HG03139 (cell line): ENCODE measurements around the gene NLRP4.

Source experiments
- ATAC-seq: cut with Tn5 transposase; IDR thresholded peaks from one replicate; pipeline ENCODE4 v1.9.1; 2021; ENCODE audit not compliant: unreplicated experiment

Gene NLRP4

DNA sequence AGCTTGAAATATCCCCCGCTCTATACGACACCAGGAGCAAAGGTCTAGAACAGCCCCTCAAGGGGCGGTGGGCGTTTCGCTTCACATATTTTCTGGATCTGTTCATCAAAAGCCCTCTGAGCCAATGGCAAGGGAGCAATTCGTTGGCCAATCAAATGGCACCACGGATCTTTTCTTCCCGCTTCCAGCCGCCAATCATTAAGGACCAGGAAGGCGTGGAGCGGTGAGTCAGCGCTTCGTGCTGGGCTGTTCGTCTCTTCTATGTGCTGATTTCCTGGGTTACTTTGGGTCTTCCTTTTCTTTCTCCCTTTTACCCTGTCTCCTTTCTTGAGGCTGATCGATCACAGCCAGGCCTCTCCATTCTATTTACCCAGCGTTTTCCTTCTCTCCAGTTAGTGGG, at the start of gene NLRP4:
NLRP4 (plus strand) TSS at position 201 of the 400 bp plus-strand sequence. CDS start 15,541 bp downstream, outside the sequence.
- ATAC-seq, result no peak

DNA sequence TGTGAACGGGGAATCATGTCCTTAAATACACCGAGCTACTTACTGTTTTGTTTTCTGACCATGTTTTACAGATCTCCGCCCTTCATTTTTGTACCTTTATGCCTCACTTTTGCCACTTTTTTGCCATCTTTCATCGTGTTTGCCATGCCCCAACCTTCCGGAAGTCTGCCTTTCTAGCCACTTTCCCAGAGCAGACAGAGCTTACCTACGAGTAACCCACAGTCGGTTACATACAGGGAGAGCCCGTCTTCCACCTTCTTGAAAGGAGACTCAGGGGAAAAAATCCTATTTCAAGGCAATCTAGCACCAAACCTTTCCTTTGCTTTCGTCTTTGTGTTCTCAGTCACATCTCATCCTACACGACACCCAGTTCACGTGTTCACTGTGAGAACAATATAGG, 41.3 kb upstream of the NLRP4 start:
- ATAC-seq, result no peak

- no peak for ATAC-seq
Observed at GRCh38 chr19:55801416-55801815, 34.9 kb upstream of the NLRP4 start.

GRCh38 chr19:55802281-55802680, 34.1 kb upstream of the NLRP4 start:
- no peak for ATAC-seq

- no peak for ATAC-seq
Observed at GRCh38 chr19:55809381-55810058, 26.8 kb upstream of the NLRP4 start.

DNA sequence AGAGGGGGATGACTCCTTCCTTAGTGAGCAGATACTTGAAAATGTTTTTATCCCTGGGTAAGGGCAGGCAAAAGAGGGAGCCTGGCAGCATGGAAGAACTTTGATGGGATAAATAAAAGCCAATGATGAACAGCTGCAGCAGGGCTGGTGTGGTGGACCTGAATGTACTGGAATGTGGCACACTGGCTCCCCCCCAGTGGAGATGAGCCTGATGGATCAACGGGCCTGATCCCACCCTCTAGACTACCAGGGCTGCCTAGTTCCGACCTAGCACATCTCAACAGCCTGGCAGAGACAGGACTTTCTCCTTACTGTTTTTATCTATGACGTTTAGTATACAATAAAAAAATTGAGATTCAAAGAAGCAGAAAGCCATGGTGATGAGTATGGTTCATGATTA, 25.0 kb upstream of the NLRP4 start:
- no peak for ATAC-seq

GRCh38 chr19:55812449-55812848, 23.9 kb upstream of the NLRP4 start:
- ATAC-seq, result no peak

DNA sequence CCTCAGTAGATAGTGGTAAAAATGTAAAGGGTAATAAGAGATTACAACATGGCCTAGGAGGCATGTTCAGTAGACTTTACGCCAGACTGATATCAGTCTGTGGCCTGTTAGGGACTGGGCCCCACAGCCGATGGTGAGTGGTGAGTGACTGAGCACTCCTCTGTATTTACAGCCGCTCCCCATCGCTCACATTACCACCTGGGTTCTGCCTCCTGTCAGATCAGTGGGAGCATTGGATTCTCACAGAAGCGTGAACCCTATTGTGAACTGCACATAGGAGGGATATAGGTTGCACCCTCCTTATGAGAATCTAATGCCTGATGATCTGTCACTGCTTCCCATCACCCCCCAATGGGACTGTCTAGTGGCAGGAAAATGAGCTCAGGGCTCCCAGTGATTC, 22.4 kb upstream of the NLRP4 start:
- ATAC-seq, result no peak

DNA sequence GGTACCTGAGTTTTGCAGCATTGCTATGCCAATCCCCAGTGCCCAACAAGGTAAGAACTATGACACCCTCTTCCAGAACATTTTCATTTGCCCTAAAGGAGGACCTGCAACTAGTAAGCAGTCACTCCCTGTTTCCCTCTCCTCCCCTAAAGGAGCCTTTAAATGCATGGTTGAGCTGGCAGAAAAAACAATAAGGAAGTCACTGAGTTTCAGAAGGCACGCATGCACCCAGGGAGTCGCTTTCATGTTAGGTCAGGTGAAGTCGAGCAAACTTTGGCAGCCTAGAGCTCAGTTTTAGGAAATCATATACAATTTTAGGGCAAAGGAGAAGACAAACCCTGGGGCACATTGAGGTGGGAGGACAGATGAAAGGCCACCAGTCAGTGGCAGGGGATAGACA, 16.3 kb upstream of the NLRP4 start:
- no peak for ATAC-seq

DNA sequence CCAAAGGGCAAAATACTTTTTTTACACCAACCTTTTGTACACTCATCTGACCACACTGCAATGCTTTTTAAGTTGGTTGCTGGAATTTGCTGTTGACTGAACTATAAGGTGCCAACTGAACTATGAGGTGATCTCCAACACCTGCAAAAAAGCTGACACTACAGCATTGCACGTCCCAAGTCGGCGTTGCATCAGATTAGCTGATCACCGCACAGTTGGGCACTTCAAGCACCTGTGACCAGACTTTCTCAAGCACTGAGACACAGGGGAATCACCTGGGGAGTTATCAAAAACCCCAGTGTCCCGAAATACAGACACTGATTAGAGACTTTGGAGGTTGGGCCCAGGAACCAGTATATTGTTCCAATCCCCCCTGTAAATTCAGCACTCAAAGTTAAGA, 5.7 kb upstream of the NLRP4 start:
- ATAC-seq, result no peak

- no peak for ATAC-seq
Observed at GRCh38 chr19:55831846-55832245, 4.5 kb upstream of the NLRP4 start, which contains the start of gene NLRP11. Gene NLRP11 (minus strand): TSS chr19:55831999. CDS start chr19:55818174, 13,825 bp downstream.

- ATAC-seq, result no peak
Observed at GRCh38 chr19:55832676-55833075, 3.7 kb upstream of the NLRP4 start.

GRCh38 chr19:55838251-55838650, 1.9 kb downstream of the NLRP4 start:
- ATAC-seq, result no peak

- no peak for ATAC-seq
Observed at GRCh38 chr19:55838906-55839305, 2.6 kb downstream of the NLRP4 start.

DNA sequence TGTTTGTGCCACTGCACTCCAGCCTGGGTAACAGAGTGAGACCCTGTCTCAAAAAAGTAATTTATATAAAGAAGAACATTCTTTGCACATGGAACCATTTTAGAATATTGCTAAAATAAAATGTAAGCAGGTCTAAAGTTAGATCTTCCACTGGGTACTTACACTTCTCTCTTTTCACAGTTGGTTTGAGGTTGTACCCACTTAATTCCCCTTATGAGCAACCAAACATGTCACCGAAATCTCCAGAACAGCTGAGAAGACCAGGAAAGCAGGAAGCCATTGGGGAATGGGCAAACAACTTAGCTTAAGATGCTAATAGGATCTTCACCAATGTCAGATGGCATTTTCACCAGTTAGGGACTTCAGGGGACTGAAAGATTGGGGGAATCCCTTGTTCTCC, 18.8 kb downstream of the NLRP4 start:
- no peak for ATAC-seq

DNA sequence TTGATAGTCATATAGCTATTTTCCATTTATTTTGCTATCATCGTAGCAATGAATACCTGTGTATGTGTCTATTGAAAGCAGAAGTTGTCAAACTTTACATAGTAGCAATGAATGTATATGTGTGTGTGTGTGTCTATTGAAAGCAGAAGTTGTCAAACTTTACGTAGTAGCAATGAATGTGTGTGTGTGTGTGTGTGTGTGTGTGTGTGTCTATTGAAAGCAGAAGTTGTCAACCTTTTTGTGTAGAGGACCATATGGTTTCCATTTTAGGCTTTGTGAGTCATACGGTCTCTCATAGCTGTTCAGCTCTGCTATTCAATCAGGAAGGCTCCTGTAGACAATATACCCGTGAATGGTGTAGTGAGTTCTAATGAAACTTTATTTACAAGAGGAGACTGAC, 20.8 kb downstream of the NLRP4 start:
- ATAC-seq, result no peak

GRCh38 chr19:55857974-55858373, 21.6 kb downstream of the NLRP4 start:
- no peak for ATAC-seq

DNA sequence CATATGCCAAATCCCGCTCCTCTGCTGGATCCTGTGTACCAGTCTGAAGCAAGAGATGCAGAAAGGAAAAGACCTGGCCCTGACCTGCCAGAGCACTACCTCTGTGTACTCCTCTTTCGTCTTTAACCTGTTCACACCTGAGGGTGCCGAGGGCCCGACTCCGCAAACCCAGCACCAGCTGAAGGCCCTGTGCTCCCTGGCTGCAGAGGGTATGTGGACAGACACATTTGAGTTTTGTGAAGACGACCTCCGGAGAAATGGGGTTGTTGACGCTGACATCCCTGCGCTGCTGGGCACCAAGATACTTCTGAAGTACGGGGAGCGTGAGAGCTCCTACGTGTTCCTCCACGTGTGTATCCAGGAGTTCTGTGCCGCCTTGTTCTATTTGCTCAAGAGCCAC, 22.1 kb downstream of the NLRP4 start:
- no peak for ATAC-seq

- ATAC-seq, result no peak
Observed at GRCh38 chr19:55858969-55859368, 22.6 kb downstream of the NLRP4 start.

DNA sequence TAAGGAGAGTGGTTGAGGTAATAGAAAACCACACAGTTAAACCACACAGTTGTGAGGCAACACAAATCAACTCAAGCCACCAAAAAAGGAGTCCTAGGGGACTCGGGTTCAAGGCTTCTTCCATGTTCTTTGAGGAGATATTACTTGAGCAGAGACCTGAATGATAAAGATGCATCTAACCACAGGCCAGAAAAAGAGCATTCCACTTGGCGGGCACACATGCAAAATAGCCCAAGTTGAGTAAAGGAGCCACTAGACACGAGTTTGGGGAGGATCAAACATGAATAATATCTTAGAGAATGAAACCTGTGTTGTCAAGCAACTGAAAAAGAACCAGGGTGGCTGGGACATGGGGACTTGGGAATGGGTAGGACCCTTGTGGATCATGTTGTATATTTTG, 30.2 kb downstream of the NLRP4 start:
- no peak for ATAC-seq

DNA sequence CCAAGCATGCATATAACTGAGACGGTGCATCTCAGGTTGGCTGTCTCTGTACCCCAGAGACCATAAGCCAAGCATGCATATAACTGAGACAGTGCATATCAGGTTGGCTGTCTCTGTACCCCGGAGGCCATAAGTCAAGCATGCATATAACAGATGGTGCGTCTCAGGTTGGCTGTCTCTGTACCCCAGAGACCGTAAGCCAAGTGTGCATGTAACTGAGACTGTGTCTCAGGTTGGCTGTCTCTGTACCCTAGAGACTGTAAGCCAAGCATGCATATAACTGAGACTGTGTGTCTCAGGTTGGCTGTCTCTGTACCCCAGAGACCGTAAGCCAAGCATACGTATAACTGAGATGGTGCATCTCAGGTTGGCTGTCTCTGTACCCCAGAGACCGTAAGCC, 30.8 kb downstream of the NLRP4 start:
- ATAC-seq, result no peak

- no peak for ATAC-seq
Observed at GRCh38 chr19:55870736-55871135, 34.4 kb downstream of the NLRP4 start.

- ATAC-seq, result no peak
Observed at GRCh38 chr19:55877211-55877610, 40.9 kb downstream of the NLRP4 start.
